GM12801 (cell line): ENCODE results near the gene NUAK1.

Experiments used
- CTCF ChIP-seq: IDR thresholded peaks from one replicate; pipeline ENCODE4 v1.5.1; 2011; ENCODE audit warnings: control low read depth; ENCODE audit not compliant: insufficient read length; ENCODE audit errors: extremely low read depth

Gene NUAK1

GRCh38 chr12:106161491-106161890, 22.7 kb upstream of the NUAK1 start:
- no peak for TF ChIP-seq CTCF

- no peak for TF ChIP-seq CTCF
These were observed 22.2 kb upstream of the NUAK1 start for GRCh38 chr12:106160915-106161314.

GRCh38 chr12:106157802-106158201, 19.0 kb upstream of the NUAK1 start:
- TF ChIP-seq CTCF: no peak

- no peak for TF ChIP-seq CTCF
These were observed 16.1 kb upstream of the NUAK1 start for GRCh38 chr12:106154751-106155273.

- TF ChIP-seq CTCF: no peak
These were observed 13.6 kb upstream of the NUAK1 start for GRCh38 chr12:106152334-106152733.

GRCh38 chr12:106150555-106150954, 11.8 kb upstream of the NUAK1 start:
- TF ChIP-seq CTCF: no peak

- no peak for TF ChIP-seq CTCF
These were observed 10.5 kb upstream of the NUAK1 start for GRCh38 chr12:106149096-106149784.
